Measurements from ENCODE around the gene PTGR2.
"Not testable (repeated sequence)": the region's sequence is repeated elsewhere in the genome, so short reads cannot be mapped to it uniquely, and the experiment has no call there.

Gene PTGR2

DNA sequence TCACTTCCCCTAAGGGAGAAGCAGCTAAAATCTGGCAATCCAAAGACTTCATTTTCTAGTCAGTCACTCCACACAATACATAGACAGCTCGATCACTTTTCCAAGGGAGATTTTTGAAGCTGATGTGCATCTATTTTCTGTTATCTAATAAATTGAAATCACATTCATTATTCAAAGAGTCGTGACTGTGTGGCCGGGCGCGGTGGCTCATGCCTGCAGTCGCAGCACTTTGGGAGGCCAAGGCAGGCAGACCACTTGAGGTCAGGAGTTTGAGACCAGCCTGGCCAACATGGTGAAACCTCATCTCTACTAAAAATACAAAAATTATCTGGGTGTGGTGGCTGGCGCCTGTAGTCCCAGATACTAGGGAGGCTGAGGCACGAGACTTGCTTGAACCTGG, 27.1 kb upstream of the PTGR2 start:
- H3K9me3 Mint-ChIP-seq, result no peaks in the 10 kb centered on the region
- H3K4me3 Mint-ChIP-seq, result no peak overlapping the region
- peaks cover 7% of the 10 kb centered on the region for H3K4me1 Mint-ChIP-seq

DNA sequence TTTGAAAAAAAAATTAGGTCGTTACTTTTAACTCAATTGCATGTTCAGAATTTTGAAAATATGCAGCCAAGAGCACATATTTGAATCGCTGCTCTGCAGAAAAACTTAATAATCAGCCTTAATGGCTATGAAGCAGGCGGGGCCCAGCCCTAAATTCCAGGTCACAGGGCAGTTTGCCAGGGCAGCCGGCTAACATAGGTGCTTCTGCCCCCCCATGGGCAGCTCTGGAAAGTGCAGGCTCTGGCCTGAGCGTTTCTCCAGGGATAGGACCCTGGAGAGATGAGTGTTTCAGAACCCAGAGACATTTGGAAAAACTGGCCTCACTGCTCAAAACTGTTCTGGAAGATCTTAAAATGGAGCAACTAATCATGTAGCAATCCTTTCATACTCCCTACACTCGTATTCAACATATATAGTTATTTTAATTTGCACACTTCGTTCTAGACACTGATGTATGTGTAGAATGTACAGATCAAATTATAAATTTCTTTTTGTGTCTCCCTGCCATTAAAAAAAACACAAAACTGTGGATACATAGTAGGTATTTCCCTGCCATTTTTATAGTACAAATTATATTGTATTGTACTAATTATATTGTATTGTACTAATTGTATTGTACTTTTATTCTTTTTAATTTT, 26.0 kb upstream of the PTGR2 start:
- no peaks in the 10 kb centered on the region for H3K36me3 Mint-ChIP-seq

More for the DNA sequence above, 27.1 kb upstream of the PTGR2 start:
- Mint-ChIP-seq H3K27me3 (no peaks in the 10 kb centered on the region), H3K36me3 (no peaks in the 10 kb centered on the region), H3K27ac (no peak overlapping the region)
- no peak for ATAC-seq

DNA sequence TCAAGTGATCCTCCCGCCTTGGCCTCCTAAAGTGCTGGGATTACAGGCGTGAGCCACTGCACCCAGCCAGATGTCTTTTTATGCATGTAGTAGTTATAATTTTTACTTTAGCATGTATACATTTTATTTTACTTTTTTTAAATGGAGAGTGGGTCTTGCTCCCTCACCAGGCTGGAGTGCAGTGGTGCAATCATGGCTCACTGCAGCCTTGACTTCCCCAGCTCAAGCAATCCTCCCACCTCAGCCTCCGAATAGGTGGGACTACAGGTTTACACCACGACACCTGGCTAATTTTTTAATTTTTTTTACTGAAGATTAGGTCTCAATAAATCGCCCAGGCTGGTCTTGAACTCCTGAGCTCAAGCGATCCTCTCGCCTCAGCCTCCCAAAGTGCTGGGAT, 24.4 kb upstream of the PTGR2 start:
- not testable (repeated sequence) for ATAC-seq, H3K36me3 Mint-ChIP-seq, H3K27ac Mint-ChIP-seq, H3K27me3 Mint-ChIP-seq, H3K4me3 Mint-ChIP-seq, H3K9me3 Mint-ChIP-seq
- peaks cover 19% of the 10 kb centered on the region for H3K4me1 Mint-ChIP-seq

More for the DNA sequence above, 26.0 kb upstream of the PTGR2 start:
- H3K27me3 Mint-ChIP-seq, result no peaks in the 10 kb centered on the region
- no peak overlapping the region for H3K4me3 Mint-ChIP-seq
- H3K4me1 Mint-ChIP-seq, result peaks cover 19% of the 10 kb centered on the region
- H3K9me3 Mint-ChIP-seq, result no peaks in the 10 kb centered on the region
- no peak overlapping the region for H3K27ac Mint-ChIP-seq
- ATAC-seq, result peak; percentile 89

DNA sequence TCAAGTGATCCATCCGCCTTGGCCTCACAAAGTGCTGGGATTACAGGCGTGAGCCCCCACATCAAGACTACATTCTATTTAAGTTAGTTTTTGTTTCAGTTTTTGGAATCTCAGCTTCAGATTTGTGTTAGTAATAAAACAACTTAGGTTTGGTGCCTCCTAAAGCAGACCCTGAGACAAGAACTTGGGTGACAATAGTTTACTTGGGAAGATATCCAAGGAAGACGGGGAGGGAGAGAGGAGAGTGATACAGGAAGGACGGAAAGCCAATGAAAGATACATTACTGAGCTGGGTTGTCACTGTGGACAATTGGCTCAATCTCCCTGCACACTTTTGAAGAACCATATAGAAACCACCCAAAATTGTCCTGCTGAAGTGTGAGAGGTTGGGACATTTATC, 22.6 kb upstream of the PTGR2 start:
- Mint-ChIP-seq H3K27me3 (no peaks in the 10 kb centered on the region), H3K4me3 (no peak overlapping the region), H3K27ac (no peak overlapping the region), H3K9me3 (no peaks in the 10 kb centered on the region), H3K36me3 (no peaks in the 10 kb centered on the region), H3K4me1 (peaks cover 19% of the 10 kb centered on the region)
- no peak for ATAC-seq

DNA sequence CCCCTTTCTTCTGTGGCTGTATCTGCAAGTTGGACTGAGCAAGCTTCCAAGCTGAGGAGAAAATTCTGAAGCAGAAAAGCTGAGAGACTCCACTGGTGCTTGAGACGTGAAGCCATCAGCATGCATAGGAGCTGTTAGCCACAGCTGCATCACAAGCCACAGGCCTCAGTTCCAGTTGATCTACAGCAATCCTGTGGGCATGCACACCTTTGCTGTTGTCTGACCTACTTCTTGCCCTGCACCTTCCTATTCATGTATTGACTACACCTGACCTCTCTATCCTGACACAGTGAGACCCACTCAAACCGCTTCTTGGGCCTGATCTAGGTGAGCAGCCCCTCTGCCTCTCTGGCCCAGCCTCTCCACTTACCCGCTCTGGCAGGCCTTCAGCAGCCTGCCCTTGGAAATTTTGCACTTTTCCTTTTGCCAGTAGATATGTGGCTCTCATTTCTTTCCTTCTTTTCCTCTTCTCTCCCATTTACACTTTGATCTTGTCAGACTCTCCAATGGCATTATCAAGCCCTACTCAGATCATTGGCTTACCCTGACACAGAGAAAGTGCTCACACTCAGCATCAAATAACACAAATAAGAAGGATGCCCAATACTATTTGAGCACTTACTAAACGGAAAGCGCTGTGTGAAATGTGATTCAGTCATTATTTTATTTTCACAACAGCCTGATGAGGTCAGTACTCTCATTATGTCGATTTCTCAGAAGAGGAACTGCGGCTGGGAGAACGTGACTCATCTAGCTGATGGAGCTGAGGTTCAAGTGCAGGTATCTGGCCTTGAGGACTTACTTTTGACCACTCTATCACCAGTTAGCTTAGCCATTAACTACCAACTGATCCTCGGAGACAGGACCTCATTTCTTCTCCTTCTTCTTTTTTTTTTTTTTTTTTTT, 21.9 kb upstream of the PTGR2 start:
- Mint-ChIP-seq H3K9me3 (no peaks in the 10 kb centered on the region), H3K4me1 (peaks cover 19% of the 10 kb centered on the region), H3K27ac (peak overlapping the region; percentile 76), H3K36me3 (no peaks in the 10 kb centered on the region), H3K27me3 (no peaks in the 10 kb centered on the region), H3K4me3 (no peak overlapping the region)
- ATAC-seq, result peak; percentile 86

DNA sequence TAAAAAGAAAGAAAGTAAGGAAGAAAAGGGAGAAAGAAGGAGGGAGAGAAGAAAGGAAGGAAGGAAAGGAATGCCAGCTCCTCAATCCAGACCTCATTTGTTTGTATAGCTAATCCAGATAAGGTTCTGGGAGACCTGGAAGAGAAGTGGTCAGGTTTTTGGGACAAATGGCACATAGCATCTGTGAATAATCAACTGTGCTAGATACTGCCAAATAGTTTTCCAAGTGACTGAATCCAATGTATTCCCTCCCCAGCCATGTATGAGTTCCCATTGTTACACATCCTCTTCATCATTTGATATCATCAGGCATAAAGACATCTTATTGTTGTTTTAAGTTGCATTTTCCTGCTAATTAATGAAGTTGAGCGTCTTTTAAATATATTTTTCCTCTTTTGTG, 18.6 kb upstream of the PTGR2 start:
- no peaks in the 10 kb centered on the region for H3K27me3 Mint-ChIP-seq

DNA sequence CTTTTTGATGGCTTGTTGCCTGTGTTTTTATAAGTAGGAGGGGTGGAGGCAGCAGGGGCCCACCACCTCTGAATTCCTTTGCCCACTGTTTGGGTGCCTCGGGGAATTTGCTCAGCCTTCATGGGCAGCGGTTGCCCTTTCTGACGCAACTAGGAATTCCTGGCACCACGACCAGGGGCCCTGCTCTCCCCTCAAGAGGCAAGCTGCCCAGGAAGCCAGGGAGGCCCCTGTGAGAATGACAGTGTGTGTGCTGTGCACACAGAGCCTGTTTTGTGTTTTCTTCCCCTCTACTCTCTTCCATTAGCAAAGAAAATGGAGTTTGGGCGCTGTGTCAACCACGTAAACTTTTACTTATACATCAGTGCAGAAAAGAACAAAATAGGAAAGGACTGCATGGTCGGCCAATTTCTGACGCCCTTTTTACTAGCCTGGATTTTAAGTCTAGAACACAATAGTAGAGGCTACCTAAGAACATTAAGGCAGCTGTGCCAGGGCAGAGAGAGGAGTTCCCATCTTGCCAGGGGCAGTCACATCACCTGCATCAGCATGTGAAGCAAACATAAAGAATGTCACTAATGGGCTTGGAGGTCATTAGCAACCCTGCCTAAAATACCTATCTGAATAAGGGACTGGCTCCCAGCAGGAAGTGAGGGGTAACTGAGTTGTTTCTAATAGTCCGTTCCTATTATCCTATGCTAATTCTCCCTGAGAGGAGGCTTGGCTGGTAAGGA, 17.9 kb upstream of the PTGR2 start:
- Mint-ChIP-seq H3K27me3 (no peaks in the 10 kb centered on the region), H3K4me1 (peaks cover 13% of the 10 kb centered on the region), H3K4me3 (no peak overlapping the region), H3K9me3 (no peaks in the 10 kb centered on the region), H3K36me3 (no peaks in the 10 kb centered on the region), H3K27ac (no peak overlapping the region)
- no peak for ATAC-seq

More for the DNA sequence above, 18.6 kb upstream of the PTGR2 start:
- no peak overlapping the region for H3K27ac Mint-ChIP-seq
- no peak overlapping the region for H3K4me3 Mint-ChIP-seq
- H3K36me3 Mint-ChIP-seq, result no peaks in the 10 kb centered on the region
- peaks cover 13% of the 10 kb centered on the region for H3K4me1 Mint-ChIP-seq
- no peak for ATAC-seq
- H3K9me3 Mint-ChIP-seq, result no peaks in the 10 kb centered on the region

DNA sequence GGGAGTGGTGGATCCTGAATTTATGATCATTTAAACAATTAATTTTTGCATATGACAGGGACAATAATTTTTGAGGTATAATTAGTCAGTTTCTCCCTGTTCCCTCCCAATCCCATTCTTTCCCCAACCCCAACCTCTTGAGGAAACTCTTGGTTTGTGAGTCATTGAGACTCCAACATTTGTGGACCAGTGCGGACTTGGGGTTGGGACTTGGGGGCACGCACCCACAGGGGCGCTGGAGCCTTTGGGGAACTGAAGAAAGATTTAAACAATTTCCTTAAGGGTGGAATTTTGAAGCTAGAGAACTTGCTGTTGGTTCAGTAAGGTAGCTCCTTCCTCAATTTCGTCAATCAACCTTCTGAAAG, 17.4 kb upstream of the PTGR2 start:
- Mint-ChIP-seq H3K4me3 (no peak overlapping the region), H3K4me1 (peaks cover 13% of the 10 kb centered on the region), H3K27ac (no peak overlapping the region), H3K27me3 (no peaks in the 10 kb centered on the region), H3K9me3 (no peaks in the 10 kb centered on the region), H3K36me3 (no peaks in the 10 kb centered on the region)
- ATAC-seq, result no peak

DNA sequence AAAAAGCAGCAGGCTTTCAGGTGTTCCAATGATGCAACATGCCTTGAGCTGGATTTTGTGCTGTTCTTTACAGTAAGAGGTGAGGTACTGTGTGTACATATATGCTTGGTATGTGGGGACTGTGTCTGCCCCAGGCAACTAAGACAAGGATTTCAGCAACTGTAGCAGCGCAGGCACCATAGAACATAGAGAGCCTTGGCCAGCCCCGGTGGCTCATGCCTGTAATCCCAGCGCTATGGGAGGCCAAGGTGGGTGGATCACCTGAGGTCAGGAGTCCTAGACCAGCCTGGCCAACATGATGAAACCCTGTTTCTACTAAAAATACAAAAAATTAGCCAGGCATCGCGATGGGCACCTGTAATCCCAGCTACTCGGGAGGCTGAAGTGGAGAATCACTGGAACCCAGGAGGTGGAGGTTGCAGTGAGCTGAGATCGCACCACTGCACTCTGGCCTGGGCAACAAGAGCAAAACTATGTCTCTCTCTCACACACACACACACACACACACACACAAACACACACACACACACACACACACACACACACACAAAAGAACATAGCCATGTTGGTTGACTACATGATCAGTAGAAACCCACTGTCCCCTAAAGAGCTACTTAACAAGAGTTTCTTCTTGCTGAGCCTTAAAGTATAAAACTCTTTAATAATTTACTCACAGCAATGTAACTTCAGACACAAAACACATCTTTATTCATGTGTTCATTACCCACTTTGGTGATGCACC, 13.2 kb upstream of the PTGR2 start:
- not testable (repeated sequence) for H3K4me1 Mint-ChIP-seq, ATAC-seq, H3K36me3 Mint-ChIP-seq, H3K4me3 Mint-ChIP-seq, H3K27ac Mint-ChIP-seq, H3K9me3 Mint-ChIP-seq, H3K27me3 Mint-ChIP-seq

DNA sequence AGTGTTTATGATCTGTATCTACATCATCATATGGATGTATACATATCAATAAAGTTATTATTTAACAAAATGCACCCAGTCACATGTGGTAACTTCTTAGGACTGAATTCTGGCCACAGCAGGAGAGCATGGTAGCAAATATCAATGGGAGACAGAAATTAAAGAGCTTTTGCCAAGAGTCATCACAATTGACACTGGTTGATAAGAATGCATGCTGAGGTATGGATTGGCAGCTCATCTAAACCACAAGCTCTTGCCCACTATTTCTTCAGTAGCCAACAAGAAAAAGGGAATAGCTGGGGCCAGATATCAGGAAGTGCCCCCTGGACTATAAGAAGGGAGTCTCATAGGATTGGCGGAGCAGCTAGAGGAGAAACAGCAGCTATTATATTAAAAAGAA, 9.4 kb upstream of the PTGR2 start:
- Mint-ChIP-seq H3K36me3 (no peaks in the 10 kb centered on the region), H3K27ac (no peak overlapping the region), H3K27me3 (no peaks in the 10 kb centered on the region), H3K4me1 (no peaks in the 10 kb centered on the region), H3K9me3 (peaks cover 3% of the 10 kb centered on the region), H3K4me3 (no peak overlapping the region)
- ATAC-seq, result no peak

DNA sequence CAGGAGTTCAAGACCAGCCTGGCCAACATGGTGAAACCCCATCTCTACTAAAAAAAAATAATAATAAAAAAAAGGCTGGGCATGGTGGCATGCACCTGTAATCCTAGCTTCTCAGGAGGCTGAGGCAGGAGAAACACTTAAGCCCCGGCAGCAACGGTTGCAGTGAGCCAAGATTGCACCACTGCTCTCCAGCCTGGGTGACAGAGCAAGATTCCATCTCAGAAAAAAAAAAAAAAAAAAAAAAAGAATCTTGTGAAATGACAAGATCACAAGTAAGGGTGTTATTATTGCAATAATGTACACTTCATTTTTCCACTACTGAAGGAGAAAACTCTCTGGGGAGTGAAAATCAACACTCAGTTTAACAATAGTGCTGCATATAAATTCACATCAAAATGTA, 8.8 kb upstream of the PTGR2 start:
- Mint-ChIP-seq H3K36me3 (no peaks in the 10 kb centered on the region), H3K4me1 (no peaks in the 10 kb centered on the region), H3K27ac (no peak overlapping the region), H3K4me3 (no peak overlapping the region), H3K27me3 (no peaks in the 10 kb centered on the region), H3K9me3 (peaks cover 3% of the 10 kb centered on the region)
- no peak for ATAC-seq

DNA sequence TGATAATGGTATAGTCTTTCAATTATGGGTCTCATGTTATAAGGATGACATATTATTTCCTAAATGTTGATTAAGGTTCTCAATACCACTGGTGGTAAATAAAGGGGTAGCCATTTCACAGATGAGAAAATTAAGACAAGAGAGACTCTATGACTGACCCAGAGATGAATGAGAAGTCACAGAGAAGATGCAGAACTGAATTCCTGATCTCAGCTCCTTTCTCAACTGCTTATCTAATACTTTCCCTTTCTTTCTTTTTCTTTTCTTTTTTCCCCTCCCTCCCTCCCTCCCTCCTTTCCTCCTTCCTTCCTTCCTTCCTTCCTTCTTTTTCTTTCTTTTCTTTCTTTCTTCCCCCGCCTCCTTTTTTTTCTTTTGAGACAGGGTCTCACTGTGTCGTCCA, 8.3 kb upstream of the PTGR2 start:
- H3K4me1 Mint-ChIP-seq, result no peaks in the 10 kb centered on the region
- ATAC-seq, result no peak
- H3K27me3 Mint-ChIP-seq, result no peaks in the 10 kb centered on the region
- no peak overlapping the region for H3K4me3 Mint-ChIP-seq
- H3K9me3 Mint-ChIP-seq, result peaks cover 3% of the 10 kb centered on the region
- H3K27ac Mint-ChIP-seq, result no peak overlapping the region
- no peaks in the 10 kb centered on the region for H3K36me3 Mint-ChIP-seq

DNA sequence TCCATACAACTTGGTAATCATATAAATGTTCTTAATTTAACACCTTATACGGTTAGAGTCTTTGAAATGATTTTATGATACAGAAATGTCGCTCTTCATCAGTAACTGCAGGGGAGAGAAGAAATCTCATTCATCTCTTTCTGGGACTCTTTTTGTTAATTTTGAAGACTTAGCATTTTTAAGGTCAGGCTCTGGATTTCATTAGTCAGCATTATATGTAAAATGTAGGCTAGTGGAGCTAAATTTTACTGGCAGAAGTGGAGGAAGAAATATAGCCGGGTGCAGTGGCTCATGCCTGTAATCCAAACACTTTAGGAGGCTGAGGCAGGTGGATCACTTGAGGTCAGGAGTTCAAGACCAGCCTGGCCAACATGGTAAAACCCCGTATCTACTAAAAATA, 4.7 kb upstream of the PTGR2 start:
- Mint-ChIP-seq H3K9me3 (peaks cover 3% of the 10 kb centered on the region), H3K4me3 (no peak overlapping the region), H3K36me3 (no peaks in the 10 kb centered on the region)

DNA sequence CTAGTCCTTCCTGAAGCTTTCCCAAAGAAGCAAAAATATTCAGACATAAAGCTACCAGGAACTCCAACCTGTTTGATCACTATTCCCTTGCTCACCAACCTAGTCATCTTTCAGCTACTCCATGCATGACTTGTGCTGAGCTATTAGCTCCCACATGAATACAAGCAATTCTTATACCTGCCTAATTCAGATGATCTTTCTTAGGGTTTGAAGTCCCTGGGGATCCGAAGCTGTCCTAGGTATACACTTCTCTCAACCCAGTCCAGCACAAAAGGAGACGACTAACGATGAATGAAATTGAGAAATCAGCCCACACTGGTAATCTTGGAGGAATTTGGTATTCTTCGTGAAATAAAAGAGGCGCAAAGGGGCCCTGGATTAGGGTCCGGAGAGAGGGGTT, 631 bp upstream of the PTGR2 start:
- Mint-ChIP-seq H3K9me3 (no peaks in the 10 kb centered on the region), H3K4me3 (peak overlapping the region; percentile 91), H3K27me3 (no peaks in the 10 kb centered on the region), H3K4me1 (peaks cover 22% of the 10 kb centered on the region), H3K27ac (peak overlapping the region; percentile 95), H3K36me3 (no peaks in the 10 kb centered on the region)
- no peak for ATAC-seq

More for the DNA sequence above, 4.7 kb upstream of the PTGR2 start:
- no peak for ATAC-seq
- peaks cover 12% of the 10 kb centered on the region for H3K4me1 Mint-ChIP-seq
- H3K27me3 Mint-ChIP-seq, result no peaks in the 10 kb centered on the region
- H3K27ac Mint-ChIP-seq, result no peak overlapping the region

DNA sequence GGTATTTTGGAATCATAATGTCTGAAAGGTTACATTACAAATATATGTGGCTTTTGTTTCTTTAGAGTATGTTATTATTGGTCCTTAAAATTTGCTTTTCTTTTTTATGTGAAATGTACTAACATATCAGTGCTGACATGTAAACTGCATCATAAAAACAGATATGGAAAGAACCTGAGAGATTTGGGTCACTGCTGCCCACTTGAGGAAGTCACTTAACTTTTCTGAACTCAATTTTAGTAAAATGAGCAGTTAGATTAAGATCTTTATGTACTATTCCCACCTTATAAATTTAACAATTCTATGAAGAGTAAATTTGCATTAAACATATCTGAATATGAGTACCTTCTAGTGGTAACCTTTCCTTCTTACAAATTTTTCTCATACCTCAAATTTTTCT, 7.5 kb downstream of the PTGR2 start:
- Mint-ChIP-seq H3K4me3 (no peak overlapping the region), H3K27me3 (no peaks in the 10 kb centered on the region), H3K4me1 (peaks cover 4% of the 10 kb centered on the region), H3K9me3 (no peaks in the 10 kb centered on the region), H3K36me3 (peaks cover 2% of the 10 kb centered on the region), H3K27ac (no peak overlapping the region)
- no peak for ATAC-seq
